ENCODE results near the gene MET. TPM values are rescaled to one million over a fixed set of nuclear protein-coding genes. Genes with fewer than 3 reads are reported as not detected.

MET gene
- total RNA-seq, 1 donor from 2014 or later = 3.2 TPM

DNA sequence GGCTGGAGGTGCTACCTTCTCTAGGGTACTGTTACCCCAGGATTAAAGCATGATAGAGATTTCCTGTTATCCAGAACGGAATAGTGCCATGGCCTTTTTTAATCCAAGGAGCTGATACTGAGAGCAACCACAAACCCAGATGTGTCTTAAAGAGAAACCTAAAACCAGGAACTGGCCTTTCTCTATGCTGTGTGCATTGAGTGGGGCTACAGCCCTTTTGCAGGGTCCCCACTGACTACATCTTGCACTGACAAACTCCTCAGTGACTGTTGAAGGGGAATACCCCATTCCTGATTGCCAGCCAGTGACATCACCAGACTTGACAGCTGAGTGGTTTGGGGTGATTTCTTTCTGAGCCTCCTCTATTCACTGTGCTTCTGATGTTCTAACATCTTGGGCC lies 108.5 kb downstream of the MET start:
- no peaks in the 10 kb centered on the region for H3K36me3 Mint-ChIP-seq (ENCODE audit: low read depth)
- H3K27ac Mint-ChIP-seq = no peak overlapping the region
- H3K27me3 Mint-ChIP-seq (ENCODE audit: insufficient read depth) = no peaks in the 10 kb centered on the region
- DNase-seq (ENCODE audit: low spot score) = no peak
- no peak overlapping the region for H3K4me3 Mint-ChIP-seq
- intact Hi-C loops (cut with micrococcal nuclease) = no loop called here
- H3K4me1 Mint-ChIP-seq (ENCODE audit: low read depth) = no peaks in the 10 kb centered on the region
- H3K9me3 Mint-ChIP-seq = no peaks in the 10 kb centered on the region

DNA sequence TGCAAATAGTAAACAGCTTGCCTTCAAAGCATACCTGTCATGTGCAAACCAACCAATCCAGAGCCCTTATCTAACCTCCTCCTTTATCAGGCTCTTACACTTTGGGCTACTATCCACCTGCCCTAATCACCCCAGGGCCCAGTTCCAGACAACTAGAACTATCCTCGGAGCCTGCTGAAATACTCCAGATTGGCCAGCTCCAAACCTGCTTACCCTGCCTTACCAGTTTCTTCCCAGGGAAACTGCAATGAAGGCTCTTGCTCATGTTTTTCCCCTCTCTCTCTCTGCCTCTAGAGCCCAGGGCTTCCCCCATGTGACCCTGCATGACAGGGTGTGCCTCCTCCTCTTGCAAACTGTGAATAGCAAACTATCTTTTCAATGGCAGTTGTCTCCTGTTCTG lies 109.0 kb downstream of the MET start:
- Mint-ChIP-seq H3K4me1 (ENCODE audit: low read depth) (no peaks in the 10 kb centered on the region), H3K27ac (no peak overlapping the region), H3K27me3 (ENCODE audit: insufficient read depth) (no peaks in the 10 kb centered on the region), H3K9me3 (no peaks in the 10 kb centered on the region), H3K4me3 (no peak overlapping the region), H3K36me3 (ENCODE audit: low read depth) (no peaks in the 10 kb centered on the region)
- intact Hi-C loops (cut with micrococcal nuclease) = no loop called here
- no peak for DNase-seq (ENCODE audit: low spot score)

DNA sequence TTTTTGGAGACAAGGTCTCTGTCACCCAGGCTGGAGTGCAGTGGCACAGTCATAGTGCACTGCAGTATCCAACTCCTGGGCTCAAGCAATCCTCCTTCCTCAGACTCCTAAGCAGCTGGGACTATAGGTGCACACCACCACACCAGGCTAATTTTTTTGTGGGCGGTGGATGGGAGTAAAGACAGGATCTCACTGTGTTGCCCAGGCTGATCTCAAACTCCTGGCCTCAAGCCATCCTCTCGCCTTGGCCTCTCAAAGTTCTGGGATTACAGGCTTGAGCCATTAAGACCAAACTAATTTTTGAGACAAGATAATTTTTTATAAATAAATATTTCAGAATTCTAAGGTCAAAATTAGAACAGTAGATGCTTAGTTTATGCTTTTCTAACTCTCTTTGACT lies 109.6 kb downstream of the MET start:
- H3K9me3 Mint-ChIP-seq = no peaks in the 10 kb centered on the region
- H3K4me3 Mint-ChIP-seq = no peak overlapping the region
- intact Hi-C loops (cut with micrococcal nuclease) = no loop called here
- no peaks in the 10 kb centered on the region for H3K4me1 Mint-ChIP-seq (ENCODE audit: low read depth)
- no peak for DNase-seq (ENCODE audit: low spot score)
- H3K27me3 Mint-ChIP-seq (ENCODE audit: insufficient read depth) = no peaks in the 10 kb centered on the region
- no peak overlapping the region for H3K27ac Mint-ChIP-seq
- H3K36me3 Mint-ChIP-seq (ENCODE audit: low read depth) = no peaks in the 10 kb centered on the region

DNA sequence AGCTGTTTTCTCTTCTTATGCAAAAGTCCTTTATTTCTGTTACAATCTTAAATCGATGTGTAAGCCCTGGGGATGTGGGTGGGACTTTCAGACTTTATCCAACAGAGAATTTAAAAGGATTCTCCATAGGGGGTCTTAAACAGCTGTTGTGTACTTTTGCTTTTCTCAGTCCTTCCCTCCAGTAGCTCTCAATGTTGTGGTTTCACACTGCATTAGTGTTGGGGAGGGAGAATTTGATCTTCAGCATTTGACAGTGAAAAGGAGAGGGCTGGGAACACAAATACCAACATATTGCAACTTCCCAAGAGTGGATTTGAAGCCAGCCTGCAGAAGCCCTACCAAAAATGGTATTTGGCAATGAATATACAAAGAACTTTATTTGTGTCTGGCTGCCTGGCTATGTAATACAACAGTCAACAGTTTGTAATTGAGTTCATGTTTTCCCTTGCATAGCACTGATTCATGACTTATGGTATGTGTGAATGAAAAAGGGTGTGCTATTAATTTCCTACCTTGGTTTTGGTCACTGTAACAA lies 110.2 kb downstream of the MET start:
- no peaks in the 10 kb centered on the region for H3K36me3 Mint-ChIP-seq (ENCODE audit: low read depth)
- DNase-seq (ENCODE audit: low spot score) = no peak
- H3K4me3 Mint-ChIP-seq = no peak overlapping the region
- intact Hi-C loops (cut with micrococcal nuclease) = no loop called here
- H3K27me3 Mint-ChIP-seq (ENCODE audit: insufficient read depth) = no peaks in the 10 kb centered on the region
- no peaks in the 10 kb centered on the region for H3K9me3 Mint-ChIP-seq
- no peak overlapping the region for H3K27ac Mint-ChIP-seq
- H3K4me1 Mint-ChIP-seq (ENCODE audit: low read depth) = no peaks in the 10 kb centered on the region

DNA sequence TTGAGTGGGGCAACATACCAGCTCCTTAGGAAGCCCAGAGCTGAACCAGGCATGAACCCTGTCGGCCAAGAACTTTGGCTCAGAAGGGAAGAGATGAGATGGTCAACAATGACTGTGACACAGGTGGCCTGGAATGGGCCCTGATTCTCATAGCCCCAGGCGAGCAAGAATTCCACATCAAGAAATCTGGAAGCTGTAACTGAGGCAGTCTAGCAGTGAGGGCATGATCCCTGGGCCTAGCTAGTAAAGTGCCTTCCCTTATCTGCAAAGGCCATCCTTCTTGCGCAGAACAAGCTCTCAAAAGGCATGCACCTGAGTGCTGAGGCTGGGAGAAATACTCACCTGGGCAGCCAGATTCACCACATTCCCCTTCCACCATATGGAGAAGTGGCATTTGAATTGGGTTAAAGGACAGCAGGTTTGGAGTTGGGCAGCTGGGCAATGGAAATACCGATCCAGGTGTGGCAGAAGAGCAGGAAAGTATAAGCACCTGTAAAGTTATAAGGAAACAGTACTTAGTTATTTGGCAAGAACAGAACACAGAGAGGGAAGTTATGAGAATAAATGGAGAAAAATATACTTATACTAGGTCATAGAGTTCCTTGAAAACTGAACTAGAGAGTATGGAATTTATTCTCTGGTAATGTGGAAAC lies 111.8 kb downstream of the MET start:
- Mint-ChIP-seq H3K27me3 (ENCODE audit: insufficient read depth) (no peaks in the 10 kb centered on the region), H3K4me3 (no peak overlapping the region), H3K27ac (no peak overlapping the region), H3K36me3 (ENCODE audit: low read depth) (no peaks in the 10 kb centered on the region), H3K4me1 (ENCODE audit: low read depth) (no peaks in the 10 kb centered on the region), H3K9me3 (no peaks in the 10 kb centered on the region)
- intact Hi-C loops (cut with micrococcal nuclease) = no loop called here
- DNase-seq (ENCODE audit: low spot score) = no peak

DNA sequence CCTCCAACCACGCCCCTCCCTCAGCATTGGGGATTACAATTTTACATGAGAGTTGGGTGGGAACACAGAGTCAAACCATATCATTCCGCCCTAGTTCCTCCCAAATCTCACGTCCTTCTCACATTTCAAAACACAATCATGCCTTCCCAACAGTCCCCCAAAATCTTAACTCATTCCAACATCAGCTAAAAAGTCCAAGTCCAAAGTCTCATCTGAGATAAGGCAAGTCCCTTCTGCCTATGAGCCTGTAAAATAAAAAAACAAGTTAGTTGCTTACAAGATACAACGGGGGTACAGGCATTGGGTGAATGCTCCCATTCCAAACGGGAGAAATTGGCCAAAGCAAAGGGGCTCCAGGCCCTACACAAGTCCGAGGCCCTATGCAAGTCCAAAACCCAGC lies 112.7 kb downstream of the MET start:
- no peaks in the 10 kb centered on the region for H3K36me3 Mint-ChIP-seq (ENCODE audit: low read depth)
- DNase-seq (ENCODE audit: low spot score) = no peak
- no peaks in the 10 kb centered on the region for H3K9me3 Mint-ChIP-seq
- H3K4me1 Mint-ChIP-seq (ENCODE audit: low read depth) = no peaks in the 10 kb centered on the region
- intact Hi-C loops (cut with micrococcal nuclease) = loop anchor here (5.0 kb wide), 1 partner anchor 112 kb away; the partner anchor contains the start of gene MET
- no peak overlapping the region for H3K27ac Mint-ChIP-seq
- no peak overlapping the region for H3K4me3 Mint-ChIP-seq
- H3K27me3 Mint-ChIP-seq (ENCODE audit: insufficient read depth) = no peaks in the 10 kb centered on the region

DNA sequence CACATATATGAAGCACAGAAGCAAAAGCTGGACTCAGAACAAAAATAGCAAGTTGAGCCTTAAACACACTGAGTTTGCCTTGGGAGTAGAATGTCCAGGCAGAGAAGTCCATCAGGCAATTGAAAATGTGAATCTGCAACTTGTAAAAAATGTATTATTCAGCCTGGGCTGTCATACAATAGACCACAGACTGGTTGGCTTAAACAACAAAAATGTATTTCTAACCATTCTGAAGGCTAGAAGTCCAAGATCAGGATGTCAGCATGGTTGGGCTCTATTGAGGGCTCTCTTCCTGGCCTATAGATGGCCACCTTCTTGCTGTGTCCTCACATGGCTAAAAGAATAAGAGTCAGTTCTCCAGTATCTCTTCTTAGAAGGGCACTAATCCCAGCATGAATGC lies 113.8 kb downstream of the MET start:
- intact Hi-C loops (cut with micrococcal nuclease) = loop anchor here (5.0 kb wide), 1 partner anchor 114 kb away; the partner anchor contains the start of gene MET
- no peaks in the 10 kb centered on the region for H3K36me3 Mint-ChIP-seq (ENCODE audit: low read depth)
- no peaks in the 10 kb centered on the region for H3K9me3 Mint-ChIP-seq
- H3K4me3 Mint-ChIP-seq = no peak overlapping the region
- no peaks in the 10 kb centered on the region for H3K27me3 Mint-ChIP-seq (ENCODE audit: insufficient read depth)
- DNase-seq (ENCODE audit: low spot score) = no peak
- no peak overlapping the region for H3K27ac Mint-ChIP-seq
- no peaks in the 10 kb centered on the region for H3K4me1 Mint-ChIP-seq (ENCODE audit: low read depth)

DNA sequence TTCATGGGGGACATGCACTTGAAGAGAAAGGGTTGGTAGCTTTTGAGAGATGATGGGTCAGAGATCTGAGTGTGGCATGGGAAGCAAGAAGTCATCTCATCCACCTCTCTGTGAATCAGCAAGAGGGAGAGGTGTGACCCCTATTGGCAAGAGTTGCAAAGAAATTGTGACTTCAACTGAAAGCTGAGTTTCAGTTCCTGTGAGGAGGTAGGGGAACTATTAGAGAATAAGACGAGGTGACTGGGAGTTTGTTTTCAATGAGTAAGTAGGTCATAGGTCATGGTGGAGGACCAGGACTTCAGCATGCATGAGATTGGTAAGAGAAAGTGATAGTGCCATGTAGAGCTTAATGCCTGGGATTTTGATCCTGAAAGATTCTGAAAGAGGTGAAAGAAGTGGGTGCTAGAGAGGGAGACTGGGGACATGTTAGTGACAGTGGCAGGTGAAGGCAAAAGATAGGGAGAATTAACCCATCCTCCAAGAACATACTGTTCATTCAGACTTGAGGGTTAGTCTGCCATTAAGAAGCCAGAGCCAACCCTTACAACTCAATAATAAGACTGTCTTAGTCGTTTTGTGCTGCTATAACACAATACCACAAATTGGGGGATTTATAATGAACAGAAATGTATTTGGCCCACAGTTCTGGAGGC lies 114.9 kb downstream of the MET start:
- no peak for DNase-seq (ENCODE audit: low spot score)
- H3K4me3 Mint-ChIP-seq = no peak overlapping the region
- H3K27ac Mint-ChIP-seq = no peak overlapping the region
- no peaks in the 10 kb centered on the region for H3K9me3 Mint-ChIP-seq
- H3K27me3 Mint-ChIP-seq (ENCODE audit: insufficient read depth) = no peaks in the 10 kb centered on the region
- no peaks in the 10 kb centered on the region for H3K4me1 Mint-ChIP-seq (ENCODE audit: low read depth)
- intact Hi-C loops (cut with micrococcal nuclease) = loop anchor here (1.0 to 5.0 kb wide), 2 partner anchors 15 to 115 kb away; partner anchors contain the start of gene MET
- no peaks in the 10 kb centered on the region for H3K36me3 Mint-ChIP-seq (ENCODE audit: low read depth)

DNA sequence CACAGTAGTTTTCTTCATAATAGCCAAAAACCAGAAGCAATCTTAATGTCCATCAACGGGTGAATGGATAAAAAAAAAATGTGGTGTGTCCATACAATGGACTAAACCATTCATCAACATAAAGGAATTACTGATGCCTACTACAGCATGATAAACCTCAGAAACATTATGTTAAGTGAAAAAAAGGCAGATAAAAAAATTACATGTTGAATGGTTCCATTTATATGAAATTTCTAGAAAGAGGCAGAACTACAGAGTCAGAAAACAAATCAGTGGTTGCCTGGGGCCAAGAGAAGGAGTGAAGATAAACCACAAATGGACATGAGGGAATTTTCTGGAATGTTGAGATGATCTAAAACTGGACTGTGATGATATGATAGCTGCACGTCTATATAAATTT lies 115.9 kb downstream of the MET start:
- intact Hi-C loops (cut with micrococcal nuclease) = loop anchor here (1.0 to 5.0 kb wide), 2 partner anchors 14 to 116 kb away; partner anchors contain the start of gene MET
- DNase-seq (ENCODE audit: low spot score) = no peak
- no peaks in the 10 kb centered on the region for H3K36me3 Mint-ChIP-seq (ENCODE audit: low read depth)
- H3K4me1 Mint-ChIP-seq (ENCODE audit: low read depth) = no peaks in the 10 kb centered on the region
- no peaks in the 10 kb centered on the region for H3K27me3 Mint-ChIP-seq (ENCODE audit: insufficient read depth)
- no peak overlapping the region for H3K27ac Mint-ChIP-seq
- no peaks in the 10 kb centered on the region for H3K9me3 Mint-ChIP-seq
- no peak overlapping the region for H3K4me3 Mint-ChIP-seq

DNA sequence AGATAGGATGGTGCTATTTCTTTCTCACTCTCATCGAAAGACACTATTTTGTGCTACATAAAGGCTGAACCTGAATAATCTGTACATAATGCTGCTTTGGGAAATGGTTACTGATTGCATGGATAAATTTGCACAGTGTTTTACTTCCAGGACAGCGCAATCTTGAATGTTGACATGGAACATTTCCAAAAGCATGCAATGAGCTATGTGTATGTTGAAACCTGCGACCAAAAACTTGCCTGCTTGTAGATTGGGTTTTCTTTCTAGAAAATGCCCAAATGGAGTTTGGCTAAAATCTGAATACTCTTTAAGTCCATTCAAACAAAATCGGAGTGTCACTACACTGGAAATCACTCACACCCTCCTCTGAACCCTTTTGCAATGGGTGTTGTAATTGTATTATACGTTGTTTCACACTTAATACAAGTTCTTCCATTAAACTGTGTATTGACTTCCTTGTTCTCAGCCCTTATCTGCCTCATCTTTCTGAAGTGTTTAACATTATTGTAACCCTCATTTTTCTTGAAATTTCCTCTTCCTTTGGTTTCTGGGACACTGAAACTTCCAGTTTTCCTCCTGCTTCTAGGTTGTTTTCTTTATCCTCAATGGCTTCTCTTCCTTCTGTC lies 116.7 kb downstream of the MET start:
- no peak for DNase-seq (ENCODE audit: low spot score)
- H3K9me3 Mint-ChIP-seq = no peaks in the 10 kb centered on the region
- no peak overlapping the region for H3K4me3 Mint-ChIP-seq
- H3K4me1 Mint-ChIP-seq (ENCODE audit: low read depth) = no peaks in the 10 kb centered on the region
- H3K27me3 Mint-ChIP-seq (ENCODE audit: insufficient read depth) = no peaks in the 10 kb centered on the region
- H3K27ac Mint-ChIP-seq = no peak overlapping the region
- no peaks in the 10 kb centered on the region for H3K36me3 Mint-ChIP-seq (ENCODE audit: low read depth)
- intact Hi-C loops (cut with micrococcal nuclease) = loop anchor here (5.0 kb wide), 1 partner anchor 116 kb away; the partner anchor contains the start of gene MET

DNA sequence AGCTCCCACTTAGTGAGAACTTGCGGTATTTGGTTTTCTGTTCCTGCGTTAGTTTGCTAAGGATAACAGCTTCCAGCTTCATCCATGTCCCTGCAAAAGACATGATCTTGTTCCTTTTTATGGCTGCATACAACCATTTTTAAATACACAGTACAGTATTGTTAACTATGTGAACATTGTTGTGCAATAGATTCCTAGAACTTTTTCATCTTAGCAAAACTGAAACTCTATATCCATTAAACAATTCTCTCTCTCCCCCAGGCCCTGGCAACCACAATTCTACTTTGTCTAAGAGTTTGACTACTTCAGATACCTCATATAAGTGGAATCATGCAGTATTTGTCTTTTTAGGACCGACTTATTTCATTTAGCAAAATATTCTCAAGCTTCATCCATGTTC lies 118.0 kb downstream of the MET start:
- intact Hi-C loops (cut with micrococcal nuclease) = no loop called here
- Mint-ChIP-seq H3K4me3 (no peak overlapping the region), H3K4me1 (ENCODE audit: low read depth) (no peaks in the 10 kb centered on the region), H3K36me3 (ENCODE audit: low read depth) (no peaks in the 10 kb centered on the region), H3K9me3 (no peaks in the 10 kb centered on the region), H3K27me3 (ENCODE audit: insufficient read depth) (no peaks in the 10 kb centered on the region), H3K27ac (no peak overlapping the region)
- no peak for DNase-seq (ENCODE audit: low spot score)

DNA sequence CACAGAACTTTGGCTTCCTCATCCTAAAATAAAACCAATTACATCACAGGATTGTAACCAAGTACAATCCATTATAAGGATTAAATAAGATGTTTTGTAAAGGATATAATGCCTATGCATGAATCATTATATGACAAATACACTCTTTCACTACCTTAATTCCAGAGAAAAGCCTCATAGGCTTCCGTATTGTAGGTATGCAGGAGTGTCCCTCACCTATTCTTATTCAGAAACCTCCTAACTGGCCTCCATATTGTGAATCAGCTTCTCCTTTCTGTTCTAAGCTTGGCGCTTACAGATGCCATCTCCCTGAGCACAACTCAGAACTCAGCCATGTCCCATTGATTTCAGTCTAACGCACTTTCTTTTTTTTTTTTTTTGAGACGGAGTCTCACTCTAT lies 120.8 kb downstream of the MET start:
- H3K27ac Mint-ChIP-seq = no peak overlapping the region
- no peaks in the 10 kb centered on the region for H3K27me3 Mint-ChIP-seq (ENCODE audit: insufficient read depth)
- H3K4me1 Mint-ChIP-seq (ENCODE audit: low read depth) = no peaks in the 10 kb centered on the region
- DNase-seq (ENCODE audit: low spot score) = no peak
- H3K4me3 Mint-ChIP-seq = no peak overlapping the region
- no peaks in the 10 kb centered on the region for H3K36me3 Mint-ChIP-seq (ENCODE audit: low read depth)
- no peaks in the 10 kb centered on the region for H3K9me3 Mint-ChIP-seq
- intact Hi-C loops (cut with micrococcal nuclease) = no loop called here

DNA sequence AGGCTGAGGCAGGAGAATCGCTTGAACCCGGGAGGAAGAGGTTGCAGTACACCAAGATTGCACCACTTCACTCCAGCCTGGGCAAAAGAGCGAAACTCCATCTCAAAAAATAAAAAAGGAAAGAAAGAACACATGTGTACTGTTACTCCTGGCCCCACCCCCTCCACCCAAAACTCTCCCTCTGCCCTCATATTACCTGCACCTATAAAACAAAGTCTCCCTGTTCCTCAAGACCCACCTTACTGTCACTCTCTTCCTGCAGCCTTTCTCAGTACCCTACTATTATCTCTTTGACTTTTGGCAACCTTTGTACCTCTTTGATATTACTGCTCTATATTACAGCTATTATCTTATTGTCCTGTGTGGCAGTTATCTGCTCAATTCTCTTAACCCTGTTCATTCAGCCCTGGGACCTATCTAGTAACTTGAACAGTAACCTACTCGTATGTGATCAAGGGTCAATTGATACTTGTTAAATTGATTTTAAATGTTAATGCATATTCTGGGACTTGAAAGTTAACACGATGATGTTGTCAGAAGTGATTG lies 121.9 kb downstream of the MET start:
- no peak overlapping the region for H3K27ac Mint-ChIP-seq
- no peak overlapping the region for H3K4me3 Mint-ChIP-seq
- no peaks in the 10 kb centered on the region for H3K4me1 Mint-ChIP-seq (ENCODE audit: low read depth)
- intact Hi-C loops (cut with micrococcal nuclease) = no loop called here
- peaks cover 3% of the 10 kb centered on the region for H3K27me3 Mint-ChIP-seq (ENCODE audit: insufficient read depth)
- H3K9me3 Mint-ChIP-seq = no peaks in the 10 kb centered on the region
- H3K36me3 Mint-ChIP-seq (ENCODE audit: low read depth) = no peaks in the 10 kb centered on the region
- no peak for DNase-seq (ENCODE audit: low spot score)

All from activated T-helper 1 cell treated with anti-CD3 and anti-CD28 coated beads, Interleukin-12 subunit alpha, Interleukin-12 subunit beta, Interleukin-2, Interleukin-4 antibody, amounts not matched to agents 30 ng/mL and 10 ng/mL and 1 ng/mL, durations not matched to agents 14 hours and 24 hours and 36 hours (primary cell).